IMR-90 (cell line): ENCODE measurements around the gene SLC29A1. TPM values are rescaled to one million over a fixed set of nuclear protein-coding genes. Genes with fewer than 3 reads are reported as not detected.

Experiments
- ATAC-seq: fragments of 200-7000 bp; cut with Tn5 transposase; 2 replicates; pipeline ENCODE4 v1.9.1; 2020; ENCODE audit warnings: low read depth, mild to moderate bottlenecking, moderate library complexity
- BruUV-seq: library from RNA; stranded (reverse); fragments of 400-500 nt; replicated peaks from 2 replicates; lab custom pipeline; 2021; lab: Mats Ljungman, UMichigan
- CTCF ChIA-PET: fragments of 300-600 bp; formaldehyde crosslinking; extraction: SDS; loops from one replicate; lab custom pipeline; 2021; ENCODE audit warnings: antibody characterized with exemption; lab: Yijun Ruan, JAX
- POLR2A ChIA-PET: fragments of 300-600 bp; sonication (Branson Sonifier 250); formaldehyde crosslinking; loops from one replicate; lab custom pipeline; 2022; ENCODE audit warnings: antibody characterized with exemption; ENCODE audit not compliant: unreplicated experiment; lab: Charles Lee
- DNase-seq: peaks from one replicate; pipeline ENCODE4 v3.0.0; 2013
- H2AFZ ChIP-seq: replicated peaks from 2 replicates; pipeline ENCODE3; 2013; ENCODE audit warnings: low read length, mild to moderate bottlenecking; ENCODE audit not compliant: poor library complexity
- H2AK5ac ChIP-seq: 2 replicates; pipeline ENCODE4 v1.6.1; 2013; ENCODE audit warnings: low read depth, low read length, inconsistent platforms
- H2AK9ac ChIP-seq: replicated peaks from 2 replicates; pipeline ENCODE3; 2013; ENCODE audit warnings: mild to moderate bottlenecking, low read depth, low read length, moderate library complexity; ENCODE audit not compliant: poor library complexity
- H2BK120ac ChIP-seq: 2 replicates; pipeline ENCODE4 v1.6.1; 2013; ENCODE audit warnings: low read depth, low read length, inconsistent platforms
- H2BK15ac ChIP-seq: 3 replicates; pipeline ENCODE4 v1.6.1; 2013; ENCODE audit warnings: low read depth, low read length, inconsistent platforms
- H2BK20ac ChIP-seq: 2 replicates; pipeline ENCODE4 v1.6.1; 2013; ENCODE audit warnings: low read depth, mild to moderate bottlenecking, inconsistent platforms, low read length, moderate library complexity
- H2BK5ac ChIP-seq: 2 replicates; pipeline ENCODE4 v1.6.1; 2013; ENCODE audit warnings: mild to moderate bottlenecking, low read depth, low read length, inconsistent platforms; ENCODE audit not compliant: poor library complexity, severe bottlenecking
- H3K14ac ChIP-seq: replicated peaks from 2 replicates; pipeline ENCODE4 v1.6.1; 2013; ENCODE audit warnings: low read depth, low read length, inconsistent platforms
- H3K18ac ChIP-seq: 2 replicates; pipeline ENCODE4 v1.6.1; 2013; ENCODE audit warnings: low read depth, low read length, control low read depth
- H3K23ac ChIP-seq: 2 replicates; pipeline ENCODE4 v1.6.1; 2013; ENCODE audit warnings: low read depth, low read length, inconsistent platforms
- H3K27ac ChIP-seq: 2 replicates; pipeline ENCODE4 v1.5.1; 2013; ENCODE audit warnings: mild to moderate bottlenecking, control low read depth, low read length; ENCODE audit not compliant: insufficient read depth
- H3K27me3 ChIP-seq: 2 replicates; pipeline ENCODE4 v1.6.1; 2013; ENCODE audit warnings: low read length; ENCODE audit not compliant: control insufficient read depth, insufficient read depth
- H3K36me3 ChIP-seq: 2 replicates; pipeline ENCODE4 v1.6.1; 2013; ENCODE audit warnings: low read length, mixed read lengths; ENCODE audit not compliant: control insufficient read depth, insufficient read depth
- H3K4ac ChIP-seq: 2 replicates; pipeline ENCODE4 v1.6.1; 2013; ENCODE audit warnings: low read depth, low read length, inconsistent platforms
- H3K4me1 ChIP-seq: 2 replicates; pipeline ENCODE4 v1.6.1; 2013; ENCODE audit warnings: low read length, mixed read lengths; ENCODE audit not compliant: control insufficient read depth, insufficient read depth
- H3K4me2 ChIP-seq: 2 replicates; pipeline ENCODE4 v1.6.1; 2013; ENCODE audit warnings: low read depth, mild to moderate bottlenecking, control low read depth, low read length, moderate library complexity
- H3K4me3 ChIP-seq: 2 replicates; pipeline ENCODE4 v1.5.1; 2013; ENCODE audit warnings: low read depth, mild to moderate bottlenecking, control low read depth, low read length, moderate library complexity; ENCODE audit not compliant: insufficient read depth
- H3K56ac ChIP-seq: 2 replicates; pipeline ENCODE4 v1.6.1; 2013; ENCODE audit warnings: low read length, inconsistent platforms; ENCODE audit not compliant: insufficient read depth; ENCODE audit errors: extremely low read depth
- H3K79me1 ChIP-seq, 2 experiments: 2 replicates each; pipeline ENCODE4 v1.6.1; 2013; ENCODE audit warnings: low read length in 2 of 2, inconsistent platforms in 1 of 2, low read depth in 1 of 2
- H3K9ac ChIP-seq: 2 replicates; pipeline ENCODE4 v1.6.1; 2013; ENCODE audit warnings: low read depth, low read length, control low read depth
- H3K9me1 ChIP-seq: 2 replicates; pipeline ENCODE4 v1.6.1; 2013; ENCODE audit warnings: low read length, inconsistent platforms; ENCODE audit not compliant: insufficient read depth
- H3K9me3 ChIP-seq: 2 replicates; pipeline ENCODE4 v1.6.1; 2013; ENCODE audit warnings: low read length; ENCODE audit not compliant: control insufficient read depth, insufficient read depth
- H4K20me1 ChIP-seq: 2 replicates; pipeline ENCODE4 v1.6.1; 2013; ENCODE audit warnings: low read length, inconsistent platforms; ENCODE audit not compliant: insufficient read depth
- H4K5ac ChIP-seq: 2 replicates; pipeline ENCODE4 v1.6.1; 2013; ENCODE audit warnings: mild to moderate bottlenecking, low read depth, low read length, control low read depth
- H4K8ac ChIP-seq, 2 experiments: 2 replicates each; pipeline ENCODE4 v1.6.1; 2013; ENCODE audit warnings: low read depth in 2 of 2, low read length in 2 of 2, control low read depth in 1 of 2, inconsistent platforms in 1 of 2
- H4K91ac ChIP-seq: 2 replicates; pipeline ENCODE4 v1.6.1; 2013; ENCODE audit warnings: low read depth, low read length, inconsistent platforms; ENCODE audit not compliant: insufficient read depth
- BHLHE40 ChIP-seq: fragments of 150-350 bp; IDR thresholded peaks from 2 replicates; pipeline ENCODE4 v1.6.1; 2016; ENCODE audit warnings: mild to moderate bottlenecking, low read depth, low read length
- CEBPB ChIP-seq: IDR thresholded peaks from 2 replicates; pipeline ENCODE4 v1.6.1; 2012; ENCODE audit warnings: low read depth, low read length, improper control_type of control experiment
- FOS ChIP-seq: fragments of 150-350 bp; IDR thresholded peaks from 2 replicates; pipeline ENCODE4 v1.6.1; 2016; ENCODE audit warnings: low read depth, low read length
- MAFK ChIP-seq: IDR thresholded peaks from 2 replicates; pipeline ENCODE4 v1.6.1; 2012; ENCODE audit warnings: low read depth, low read length, improper control_type of control experiment
- MXI1 ChIP-seq: IDR thresholded peaks from 2 replicates; pipeline ENCODE4 v1.6.1; 2012; ENCODE audit warnings: low read depth, mild to moderate bottlenecking, low read length, moderate library complexity, borderline replicate concordance
- RFX5 ChIP-seq: IDR thresholded peaks from 2 replicates; pipeline ENCODE4 v1.8.0; 2012; ENCODE audit warnings: low read depth, mild to moderate bottlenecking, low read length, moderate library complexity
- WGBS, 2 experiments: methylation state at CpG; one replicate each; pipeline versions ENCODE4 v1.1.5 to v1.1.7; 2013; ENCODE audit warnings: missing lambda C conversion rate in 2 of 2; ENCODE audit not compliant: insufficient read length in 1 of 2; ENCODE audit errors: extremely low coverage in 2 of 2; 5-methylcytosine and 5-hydroxymethylcytosine counted together
- dilution Hi-C: fragments of 300-500 bp; cut with HindIII; formaldehyde crosslinking; loops from one replicate; pipeline ENCODE4 v1.14.3; 2018; ENCODE audit warnings: low sequenced_read_pairs; ENCODE audit not compliant: unreplicated experiment
- in situ Hi-C: fragments of 300-500 bp; cut with MboI; formaldehyde crosslinking; loops from 3 replicates; pipeline ENCODE4 v1.14.3; 2019; ENCODE audit warnings: low sequenced_read_pairs, inconsistent platforms, mixed read lengths
- intact Hi-C: fragments of 100-400 bp; cut with micrococcal nuclease; formaldehyde crosslinking; loops from 2 replicates; pipeline ENCODE4 v1.10.0; 2022
- polyA plus RNA-seq, 3 experiments: library from polyadenylated mRNA; depleted of rRNA; stranded (reverse); fragments of >200 nt; gene quantifications; 2 replicates each; pipeline ENCODE4 v1.2.3, GENCODE V29; 2012; ENCODE audit warnings: low replicate concordance in 1 of 3
- total RNA-seq: library from RNA; depleted of rRNA; stranded (reverse); fragments of >200 nt; gene quantifications from 2 replicates; pipeline ENCODE4 v1.2.3, GENCODE V29; 2012
- TF ChIP-seq, protein P1 (sequence below): fragments of 150-350 bp; IDR thresholded peaks from 2 replicates; pipeline ENCODE4 v1.6.1; 2016; ENCODE audit warnings: low read depth, mild to moderate bottlenecking, low read length, moderate library complexity, borderline replicate concordance
- TF ChIP-seq, protein P2 (sequence below): conservative IDR thresholded peaks from 2 replicates; pipeline ENCODE4 v1.5.1; 2012; ENCODE audit warnings: mild to moderate bottlenecking, low read depth, low read length, improper control_type of control experiment
- TF ChIP-seq, protein P3 (sequence below): fragments of 150-350 bp; IDR thresholded peaks from 2 replicates; pipeline ENCODE4 v1.6.1; 2017; ENCODE audit warnings: mild to moderate bottlenecking, antibody characterized with exemption, low read length, low read depth

SLC29A1 gene
- total and polyA plus RNA-seq, 2 of the 4 experiments (the other 2 are of a cell fraction), result 4.1 to 22.1 TPM

DNA sequence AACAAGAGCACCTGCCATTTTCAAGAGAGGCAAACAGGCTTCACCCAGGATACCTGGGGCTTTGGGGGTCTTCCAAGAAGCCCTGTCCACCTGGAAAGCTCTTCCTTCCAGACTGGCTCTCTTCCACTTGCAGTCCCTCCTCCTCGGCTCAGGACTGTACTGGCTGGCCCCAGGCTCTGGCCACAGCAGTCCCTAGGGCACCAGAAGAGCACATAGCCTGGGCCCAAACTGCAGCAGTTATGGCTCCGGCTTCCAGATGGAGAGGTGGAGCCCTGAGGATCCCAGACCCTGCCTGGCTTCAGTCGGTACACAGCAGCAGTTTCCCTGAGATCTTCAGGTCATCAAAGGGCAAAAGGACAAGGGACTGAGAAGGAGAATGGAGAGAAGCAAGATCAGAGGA lies 35.5 kb downstream of the SLC29A1 start:
- H4K5ac ChIP-seq, result no peak overlapping the region
- no peak overlapping the region for H3K56ac ChIP-seq
- H3K9me3 ChIP-seq, result no peaks in the 10 kb centered on the region
- no peak overlapping the region for H2BK120ac ChIP-seq
- no peak overlapping the region for H3K14ac ChIP-seq
- no peak overlapping the region for H3K9ac ChIP-seq
- BruUV-seq, result no TSS peak
- no peak overlapping the region for H2AK5ac ChIP-seq
- no peak overlapping the region for H3K4me2 ChIP-seq
- H3K18ac ChIP-seq, result no peak overlapping the region
- H2BK5ac ChIP-seq, result no peak overlapping the region
- DNase-seq (no peak), ATAC-seq (no peak)
- peak overlapping the region; percentile 18 for H2AK9ac ChIP-seq
- H3K4me3 ChIP-seq, result no peak overlapping the region
- TF ChIP-seq FOS (no peak), RFX5 (no peak), MXI1 (no peak), BHLHE40 (no peak), MAFK (no peak), CEBPB (no peak)
- TF ChIP-seq, protein P1, sequence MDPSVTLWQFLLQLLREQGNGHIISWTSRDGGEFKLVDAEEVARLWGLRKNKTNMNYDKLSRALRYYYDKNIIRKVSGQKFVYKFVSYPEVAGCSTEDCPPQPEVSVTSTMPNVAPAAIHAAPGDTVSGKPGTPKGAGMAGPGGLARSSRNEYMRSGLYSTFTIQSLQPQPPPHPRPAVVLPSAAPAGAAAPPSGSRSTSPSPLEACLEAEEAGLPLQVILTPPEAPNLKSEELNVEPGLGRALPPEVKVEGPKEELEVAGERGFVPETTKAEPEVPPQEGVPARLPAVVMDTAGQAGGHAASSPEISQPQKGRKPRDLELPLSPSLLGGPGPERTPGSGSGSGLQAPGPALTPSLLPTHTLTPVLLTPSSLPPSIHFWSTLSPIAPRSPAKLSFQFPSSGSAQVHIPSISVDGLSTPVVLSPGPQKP, result no peak
- TF ChIP-seq, protein P2, sequence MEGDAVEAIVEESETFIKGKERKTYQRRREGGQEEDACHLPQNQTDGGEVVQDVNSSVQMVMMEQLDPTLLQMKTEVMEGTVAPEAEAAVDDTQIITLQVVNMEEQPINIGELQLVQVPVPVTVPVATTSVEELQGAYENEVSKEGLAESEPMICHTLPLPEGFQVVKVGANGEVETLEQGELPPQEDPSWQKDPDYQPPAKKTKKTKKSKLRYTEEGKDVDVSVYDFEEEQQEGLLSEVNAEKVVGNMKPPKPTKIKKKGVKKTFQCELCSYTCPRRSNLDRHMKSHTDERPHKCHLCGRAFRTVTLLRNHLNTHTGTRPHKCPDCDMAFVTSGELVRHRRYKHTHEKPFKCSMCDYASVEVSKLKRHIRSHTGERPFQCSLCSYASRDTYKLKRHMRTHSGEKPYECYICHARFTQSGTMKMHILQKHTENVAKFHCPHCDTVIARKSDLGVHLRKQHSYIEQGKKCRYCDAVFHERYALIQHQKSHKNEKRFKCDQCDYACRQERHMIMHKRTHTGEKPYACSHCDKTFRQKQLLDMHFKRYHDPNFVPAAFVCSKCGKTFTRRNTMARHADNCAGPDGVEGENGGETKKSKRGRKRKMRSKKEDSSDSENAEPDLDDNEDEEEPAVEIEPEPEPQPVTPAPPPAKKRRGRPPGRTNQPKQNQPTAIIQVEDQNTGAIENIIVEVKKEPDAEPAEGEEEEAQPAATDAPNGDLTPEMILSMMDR, result no peak
- TF ChIP-seq, protein P3, sequence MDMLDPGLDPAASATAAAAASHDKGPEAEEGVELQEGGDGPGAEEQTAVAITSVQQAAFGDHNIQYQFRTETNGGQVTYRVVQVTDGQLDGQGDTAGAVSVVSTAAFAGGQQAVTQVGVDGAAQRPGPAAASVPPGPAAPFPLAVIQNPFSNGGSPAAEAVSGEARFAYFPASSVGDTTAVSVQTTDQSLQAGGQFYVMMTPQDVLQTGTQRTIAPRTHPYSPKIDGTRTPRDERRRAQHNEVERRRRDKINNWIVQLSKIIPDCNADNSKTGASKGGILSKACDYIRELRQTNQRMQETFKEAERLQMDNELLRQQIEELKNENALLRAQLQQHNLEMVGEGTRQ, result no peak
- in situ Hi-C loops (no loop called here), dilution Hi-C loops (no loop called here), intact Hi-C loops (no loop called here)
- peaks cover 19 to 64% of the 10 kb centered on the region in 2 experiments for H3K79me1 ChIP-seq
- no peak overlapping the region for H2BK20ac ChIP-seq
- H2AFZ ChIP-seq, result no peak overlapping the region
- no peak overlapping the region for H2BK15ac ChIP-seq
- WGBS, 2 experiments, result 90% methylated on average over 2 of the region's 3 CpGs; no CpG with 5 or more reads in 1 of the 2 experiments
- peaks cover 28% of the 10 kb centered on the region for H4K20me1 ChIP-seq
- no peak overlapping the region for H3K4ac ChIP-seq
- H3K27me3 ChIP-seq, result no peaks in the 10 kb centered on the region
- peaks cover 24% of the 10 kb centered on the region for H3K4me1 ChIP-seq
- H3K9me1 ChIP-seq, result peaks cover 17% of the 10 kb centered on the region
- H4K91ac ChIP-seq, result no peak overlapping the region
- H3K23ac ChIP-seq, result no peak overlapping the region
- H4K8ac ChIP-seq, result no peak overlapping the region
- no peak overlapping the region for H3K27ac ChIP-seq
- peaks cover 29% of the 10 kb centered on the region for H3K36me3 ChIP-seq
- ChIA-PET CTCF (no interaction called here), POLR2A (no interaction called here)
